Endodermal cell (in vitro differentiated cells): ENCODE data around the gene CABP1. TPM values are rescaled to one million over a fixed set of nuclear protein-coding genes. Genes with fewer than 3 reads are reported as not detected.

Experiments
- DNase-seq: peaks from one replicate; pipeline ENCODE4 v3.0.0-alpha.2; 2017
- H3K27ac ChIP-seq: 2 replicates; pipeline ENCODE4 v1.5.1; 2013; ENCODE audit warnings: mild to moderate bottlenecking, low read depth, low read length, moderate library complexity
- H3K27me3 ChIP-seq: 2 replicates; pipeline ENCODE4 v1.6.1; 2013; ENCODE audit warnings: mild to moderate bottlenecking, low read length, moderate library complexity; ENCODE audit not compliant: insufficient read depth, control insufficient read depth, poor library complexity, severe bottlenecking
- H3K36me3 ChIP-seq: 2 replicates; pipeline ENCODE4 v1.7.0; 2013; ENCODE audit warnings: mild to moderate bottlenecking, low read length, moderate library complexity; ENCODE audit not compliant: control insufficient read depth, insufficient read depth
- H3K4me1 ChIP-seq: one replicate; pipeline ENCODE4 v1.7.0; 2013; ENCODE audit warnings: low read length; ENCODE audit not compliant: control insufficient read depth, insufficient read depth
- H3K4me3 ChIP-seq: 2 replicates; pipeline ENCODE4 v1.5.1; 2013; ENCODE audit warnings: mild to moderate bottlenecking, low read length, moderate library complexity
- H3K9ac ChIP-seq: 2 replicates; pipeline ENCODE4 v1.6.1; 2013; ENCODE audit warnings: mild to moderate bottlenecking, low read length, moderate library complexity; ENCODE audit not compliant: poor library complexity, severe bottlenecking; ENCODE audit errors: extremely low read depth
- H3K9me3 ChIP-seq: 2 replicates; pipeline ENCODE4 v1.6.1; 2013; ENCODE audit warnings: mild to moderate bottlenecking, low read length, moderate library complexity; ENCODE audit not compliant: control insufficient read depth
- H3K27ac Mint-ChIP-seq: 2 replicates; pipeline ENCODE4 v1.8.0; 2020; ENCODE audit warnings: mixed read lengths
- H3K27me3 Mint-ChIP-seq: 2 replicates; pipeline ENCODE4 v1.8.0; 2021; ENCODE audit warnings: mild to moderate bottlenecking, mixed read lengths; ENCODE audit not compliant: insufficient read depth
- H3K36me3 Mint-ChIP-seq: 2 replicates; pipeline ENCODE4 v1.8.0; 2020; ENCODE audit warnings: low read depth, mixed read lengths
- H3K4me1 Mint-ChIP-seq: 2 replicates; pipeline ENCODE4 v1.8.0; 2020; ENCODE audit warnings: mixed read lengths
- H3K4me3 Mint-ChIP-seq: 2 replicates; pipeline ENCODE4 v1.8.0; 2020; ENCODE audit warnings: mild to moderate bottlenecking, moderate library complexity, mixed read lengths
- H3K9me3 Mint-ChIP-seq: 2 replicates; pipeline ENCODE4 v1.8.0; 2020; ENCODE audit warnings: mild to moderate bottlenecking, mixed read lengths
- CTCF ChIP-seq: fragments of 200-600 bp; sonication (generic); conservative IDR thresholded peaks from 2 replicates; pipeline ENCODE4 v1.5.0; 2021; ENCODE audit warnings: antibody characterized with exemption, mild to moderate bottlenecking
- WGBS, 2 experiments: methylation state at CpG; one replicate each; pipeline versions ENCODE4 v1.1.5 to v1.1.7; 2013; ENCODE audit warnings: missing lambda C conversion rate in 2 of 2, mixed read lengths in 1 of 2; ENCODE audit not compliant: insufficient coverage in 1 of 2, insufficient read length in 1 of 2; 5-methylcytosine and 5-hydroxymethylcytosine counted together
- long read RNA-seq, 4 experiments: library from polyadenylated mRNA in 2 of 4; library from RNA in 1 of 4; library from capped mRNA in 1 of 4; stranded (forward) in 3 of 4; unstranded in 1 of 4; transcript quantifications; one replicate each; pipeline ENCODE4 v2.0.0, GENCODE V29; 2020 to 2021; ENCODE audit warnings: inconsistent platforms in 1 of 4
- polyA plus RNA-seq, 2 experiments: library from polyadenylated mRNA; stranded (reverse); fragments of 50-300 nt; gene quantifications; one replicate each; pipeline ENCODE4 v1.2.3, GENCODE V29; 2013
- total RNA-seq, 2 donors: library from RNA; stranded (reverse); fragmentation: NEBNext Ultra II Directional in 1 of 2; extraction: Animal tissue kit (Norgen Biotek cat#: 25700) in 1 of 2; gene quantifications; 2 replicates in 1 of 2; 3 replicates in 1 of 2; pipeline ENCODE4 v1.2.1, GENCODE V29; 2021

Gene CABP1
- total RNA-seq, result under 1 TPM; 0.29 to 0.86 TPM
- polyA plus RNA-seq (2013, experiment 1 of 2), result 0.93 TPM
- 1.2 TPM for polyA plus RNA-seq (2013, experiment 2 of 2)
- long read RNA-seq, experiment 1, result 0 reads
- long read RNA-seq, experiment 2, result 0 reads
- long read RNA-seq, experiment 3, result 0 reads
- long read RNA-seq, experiment 4, result 0 reads

- peak within 1 kb of the TSS; percentile 67 for H3K4me3 ChIP-seq
- H3K4me1 Mint-ChIP-seq, result peaks cover 11% of the 10 kb centered on the region
- H3K27me3 ChIP-seq, result peaks cover 49% of the 10 kb centered on the region
- no peaks in the 10 kb centered on the region for H3K9me3 ChIP-seq
- H3K9ac ChIP-seq, result no peak within 1 kb of the TSS
- no peak within 1 kb of the TSS for H3K27ac ChIP-seq
- no peaks in the 10 kb centered on the region for H3K36me3 ChIP-seq
- H3K4me3 Mint-ChIP-seq, result peak within 1 kb of the TSS; percentile 55
- peaks cover 3% of the 10 kb centered on the region for H3K4me1 ChIP-seq
- H3K9me3 Mint-ChIP-seq, result no peaks in the 10 kb centered on the region
- WGBS, 2 experiments, result 7 to 14% methylated on average over 18 to 56 of the region's 56 CpGs
- H3K27me3 Mint-ChIP-seq, result peaks cover 48% of the 10 kb centered on the region
- TF ChIP-seq CTCF, result peak; percentile 74
- H3K36me3 Mint-ChIP-seq, result no peaks in the 10 kb centered on the region
- no peak within 1 kb of the TSS for H3K27ac Mint-ChIP-seq
- DNase-seq, result peak; percentile 93
Observed at GRCh38 chr12:120639771-120640721, at the start of gene CABP1. Gene CABP1 (plus strand): TSS chr12:120640626. CDS start chr12:120640686, 60 bp downstream.

GRCh38 chr12:120590741-120591407 is 49.6 kb upstream of the CABP1 start:
- Histone ChIP-seq H3K27ac (no peak overlapping the region), H3K4me3 (no peak overlapping the region), H3K9me3 (no peaks in the 10 kb centered on the region), H3K27me3 (peaks cover 4% of the 10 kb centered on the region), H3K4me1 (no peaks in the 10 kb centered on the region), H3K9ac (no peak overlapping the region), H3K36me3 (no peaks in the 10 kb centered on the region)
- peaks cover 2% of the 10 kb centered on the region for H3K4me1 Mint-ChIP-seq
- H3K9me3 Mint-ChIP-seq, result no peaks in the 10 kb centered on the region
- H3K27ac Mint-ChIP-seq, result peak overlapping the region; percentile 35
- H3K4me3 Mint-ChIP-seq, result no peak overlapping the region
- peak; percentile 58 for DNase-seq
- H3K27me3 Mint-ChIP-seq, result peaks cover 4% of the 10 kb centered on the region
- no peaks in the 10 kb centered on the region for H3K36me3 Mint-ChIP-seq
- no peak for TF ChIP-seq CTCF
- WGBS, 2 experiments, result 87 to 98% methylated on average over 5 to 6 of the region's 6 CpGs
